ENCODE measurements around the gene TRIM37.
A peak's percentile ranks its signal among the peaks of the same experiment; 100 is the strongest.

Gene TRIM37

GRCh38 chr17:59030811-59031210 lies 75.9 kb downstream of the TRIM37 start:
- no peak for DNase-seq

- DNase-seq: no peak
These were observed 78.4 kb downstream of the TRIM37 start for GRCh38 chr17:59028328-59028727.

- no peak for DNase-seq
These were observed 78.9 kb downstream of the TRIM37 start for GRCh38 chr17:59027750-59028149.

- no peak for DNase-seq
These were observed 80.3 kb downstream of the TRIM37 start for GRCh38 chr17:59026176-59026939.

- no peak for DNase-seq
These were observed 81.8 kb downstream of the TRIM37 start for GRCh38 chr17:59024916-59025315.

- DNase-seq: no peak
These were observed 88.7 kb downstream of the TRIM37 start for GRCh38 chr17:59018019-59018418.

- no peak for DNase-seq
These were observed 94.7 kb downstream of the TRIM37 start for GRCh38 chr17:59011975-59012374.

GRCh38 chr17:59010026-59010425 lies 96.7 kb downstream of the TRIM37 start:
- DNase-seq: no peak

- DNase-seq: no peak
These were observed 97.9 kb downstream of the TRIM37 start for GRCh38 chr17:59008737-59009136.

- no peak for DNase-seq
These were observed 98.7 kb downstream of the TRIM37 start for GRCh38 chr17:59007995-59008394.

- peak; percentile 71 for DNase-seq
These were observed 102.2 kb downstream of the TRIM37 start for GRCh38 chr17:59004338-59005111.

- no peak for DNase-seq
These were observed 102.8 kb downstream of the TRIM37 start for GRCh38 chr17:59003860-59004259.

- no peak for DNase-seq
These were observed 103.8 kb downstream of the TRIM37 start for GRCh38 chr17:59002848-59003247.

GRCh38 chr17:59002126-59002525 lies 104.6 kb downstream of the TRIM37 start:
- DNase-seq: no peak

GRCh38 chr17:59001158-59001814 lies 105.4 kb downstream of the TRIM37 start:
- peak; percentile 76 for DNase-seq

- no peak for DNase-seq
These were observed 106.7 kb downstream of the TRIM37 start for GRCh38 chr17:59000022-59000421.

GRCh38 chr17:58999500-58999899 lies 107.2 kb downstream of the TRIM37 start:
- DNase-seq: no peak

- DNase-seq: no peak
These were observed 107.8 kb downstream of the TRIM37 start for GRCh38 chr17:58998871-58999270.

GRCh38 chr17:58997756-58998553 lies 108.7 kb downstream of the TRIM37 start:
- DNase-seq: no peak

- DNase-seq: no peak
These were observed 109.7 kb downstream of the TRIM37 start for GRCh38 chr17:58996968-58997367.

GRCh38 chr17:58995247-58995940 lies 111.3 kb downstream of the TRIM37 start:
- DNase-seq: no peak

GRCh38 chr17:58993311-58993710 lies 113.4 kb downstream of the TRIM37 start:
- DNase-seq: no peak
